Measurements from ENCODE around the gene NCOA5.

DNA sequence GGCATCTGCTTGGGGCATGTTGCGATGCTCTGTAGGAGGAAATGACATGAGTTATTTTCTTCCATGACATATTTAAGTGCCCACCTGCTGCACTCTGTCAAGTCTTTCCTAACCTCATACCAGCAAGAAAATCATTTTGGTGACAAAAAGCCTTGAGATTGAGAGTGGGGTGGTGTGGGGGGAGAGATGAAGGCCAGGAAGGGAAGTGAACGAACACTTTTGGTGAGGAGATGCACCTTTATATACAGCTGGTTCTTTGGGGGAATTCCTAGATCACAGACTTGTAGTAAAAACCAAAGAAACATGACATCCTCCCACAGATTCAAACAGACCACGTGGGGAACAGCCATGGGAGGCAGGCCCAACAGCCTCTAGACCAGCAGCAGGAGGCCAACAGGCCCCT is 26.1 kb downstream of the NCOA5 start:
- TF ChIP-seq, protein P1, sequence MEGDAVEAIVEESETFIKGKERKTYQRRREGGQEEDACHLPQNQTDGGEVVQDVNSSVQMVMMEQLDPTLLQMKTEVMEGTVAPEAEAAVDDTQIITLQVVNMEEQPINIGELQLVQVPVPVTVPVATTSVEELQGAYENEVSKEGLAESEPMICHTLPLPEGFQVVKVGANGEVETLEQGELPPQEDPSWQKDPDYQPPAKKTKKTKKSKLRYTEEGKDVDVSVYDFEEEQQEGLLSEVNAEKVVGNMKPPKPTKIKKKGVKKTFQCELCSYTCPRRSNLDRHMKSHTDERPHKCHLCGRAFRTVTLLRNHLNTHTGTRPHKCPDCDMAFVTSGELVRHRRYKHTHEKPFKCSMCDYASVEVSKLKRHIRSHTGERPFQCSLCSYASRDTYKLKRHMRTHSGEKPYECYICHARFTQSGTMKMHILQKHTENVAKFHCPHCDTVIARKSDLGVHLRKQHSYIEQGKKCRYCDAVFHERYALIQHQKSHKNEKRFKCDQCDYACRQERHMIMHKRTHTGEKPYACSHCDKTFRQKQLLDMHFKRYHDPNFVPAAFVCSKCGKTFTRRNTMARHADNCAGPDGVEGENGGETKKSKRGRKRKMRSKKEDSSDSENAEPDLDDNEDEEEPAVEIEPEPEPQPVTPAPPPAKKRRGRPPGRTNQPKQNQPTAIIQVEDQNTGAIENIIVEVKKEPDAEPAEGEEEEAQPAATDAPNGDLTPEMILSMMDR (IDR thresholded peaks at IDR 0.05 in 2 of 3, conservative IDR thresholded peaks at IDR 0.05 in 1 of 3; ENCODE audit: control insufficient read depth in 2 of 3, extremely low read depth in 1 of 3, insufficient read depth in 1 of 3, low read depth in 3 of 3, low read length in 3 of 3): no peak
- TF ChIP-seq POLR2AphosphoS5 (IDR thresholded peaks at IDR 0.05; ENCODE audit: low read length): no peak
- TF ChIP-seq ZNF384 (IDR thresholded peaks at IDR 0.05; ENCODE audit: borderline replicate concordance, low read depth, low read length): no peak

Data from GM12878 (cell line).